Measurements from ENCODE around the gene PLD4.
"Not testable (repeated sequence)": the region's sequence is repeated elsewhere in the genome, so short reads cannot be mapped to it uniquely, and the experiment has no call there.

PLD4 gene

DNA sequence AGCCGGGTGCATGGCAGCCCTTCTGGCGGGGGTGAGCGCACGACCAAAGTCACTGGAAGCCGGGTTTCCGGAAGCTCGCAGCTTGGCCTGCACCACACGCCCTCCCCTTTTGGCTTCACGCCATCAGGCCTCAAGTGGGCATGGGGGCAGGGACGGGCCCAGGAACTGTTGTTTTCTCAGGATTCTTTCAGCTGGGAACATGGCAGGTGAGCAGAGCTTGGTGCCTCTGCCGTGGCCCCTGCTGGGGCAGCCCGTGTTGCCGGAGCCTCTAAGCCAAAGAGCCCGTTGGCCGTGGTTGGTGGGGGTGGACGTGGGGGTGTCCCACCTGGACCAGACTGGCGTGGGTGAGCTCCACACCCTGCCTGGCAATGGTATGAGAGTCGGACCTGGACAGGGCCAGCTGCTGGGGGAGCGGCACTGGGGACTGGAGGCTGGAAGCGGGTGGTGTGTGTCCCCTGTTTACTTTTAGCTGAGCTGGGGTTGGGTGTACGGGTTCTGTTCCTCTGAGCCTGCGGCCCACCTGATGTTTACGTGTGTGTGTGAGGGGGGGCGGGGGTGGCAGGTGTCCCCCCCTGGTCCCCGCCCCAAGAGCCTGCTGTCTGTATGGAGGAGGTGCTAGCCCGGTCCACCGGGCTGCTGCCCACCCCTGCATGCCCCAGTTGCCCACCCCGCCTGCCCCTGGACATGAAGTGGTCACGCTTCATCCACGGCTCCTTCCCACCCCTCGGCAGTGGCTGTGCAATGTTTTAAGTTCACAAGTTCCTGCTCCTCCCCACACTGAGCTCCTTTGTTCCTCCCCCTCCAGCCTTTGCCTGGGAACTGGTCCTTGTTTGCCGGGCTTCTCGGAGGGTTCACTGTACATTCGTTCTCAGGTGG, 28.7 kb upstream of the PLD4 start:
- DNase-seq (ENCODE audit: low read depth) = no peak
- Histone ChIP-seq H3K4me1 (ENCODE audit: control insufficient read depth, insufficient read depth, low read length) (peaks cover 19% of the 10 kb centered on the region), H3K9me3 (ENCODE audit: control insufficient read depth, low read length) (no peaks in the 10 kb centered on the region), H3K4me3 (ENCODE audit: low read length) (no peak overlapping the region), H3K9ac (ENCODE audit: low read length) (no peak overlapping the region), H3K36me3 (ENCODE audit: control insufficient read depth, insufficient read depth, low read length, severe bottlenecking) (peaks cover 5% of the 10 kb centered on the region), H3K27me3 (replicated peaks; ENCODE audit: control insufficient read depth, insufficient read depth, low read length) (no peaks in the 10 kb centered on the region)

DNA sequence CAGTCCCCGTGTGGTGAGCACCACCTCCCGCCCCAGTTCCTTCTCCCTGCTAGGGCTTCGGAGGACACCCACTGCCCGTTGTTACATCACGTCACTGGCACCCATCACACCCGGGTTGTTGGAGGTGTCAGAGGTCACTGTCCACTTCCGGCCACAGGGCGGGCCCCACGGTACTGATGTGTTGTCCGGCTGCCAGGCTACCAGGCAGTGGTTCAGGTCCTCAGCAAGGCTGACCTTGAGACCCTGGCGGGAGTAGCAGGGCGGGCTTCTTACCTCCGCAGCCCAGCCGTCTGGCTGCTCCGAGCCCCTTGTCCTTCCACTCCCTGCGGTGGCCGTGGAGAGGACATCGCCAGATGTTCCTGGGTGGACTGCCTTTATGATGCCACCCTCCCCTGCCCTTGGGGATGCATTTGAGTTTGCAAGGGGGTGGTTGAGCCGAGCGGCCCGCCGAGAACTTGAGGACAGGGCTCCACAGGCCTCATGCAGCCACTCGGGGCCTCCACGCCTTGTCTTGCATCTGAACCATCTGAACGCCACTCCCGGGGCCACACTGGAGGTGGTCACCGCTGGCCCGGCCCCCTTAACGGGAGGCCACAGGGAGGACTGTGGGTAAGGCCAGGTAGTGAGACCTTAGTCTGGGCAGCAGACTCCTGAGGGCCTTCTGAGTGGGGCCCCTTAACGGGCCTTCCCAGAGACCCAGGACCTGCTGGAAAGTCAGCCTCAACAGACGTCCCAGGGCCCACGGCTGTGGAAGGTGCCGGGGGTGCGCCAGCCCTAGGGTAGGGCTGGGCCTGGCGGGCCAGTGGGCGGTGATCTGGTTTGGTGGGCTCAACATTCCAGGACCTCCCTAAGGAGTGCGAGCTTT, 27.1 kb upstream of the PLD4 start:
- no peaks in the 10 kb centered on the region for H3K27me3 ChIP-seq (replicated peaks; ENCODE audit: control insufficient read depth, insufficient read depth, low read length)
- H3K9me3 ChIP-seq (ENCODE audit: control insufficient read depth, low read length) = no peaks in the 10 kb centered on the region
- H3K36me3 ChIP-seq (ENCODE audit: control insufficient read depth, insufficient read depth, low read length, severe bottlenecking) = peaks cover 5% of the 10 kb centered on the region
- no peak overlapping the region for H3K4me3 ChIP-seq (ENCODE audit: low read length)
- no peak for DNase-seq (ENCODE audit: low read depth)
- H3K4me1 ChIP-seq (ENCODE audit: control insufficient read depth, insufficient read depth, low read length) = peaks cover 19% of the 10 kb centered on the region
- H3K9ac ChIP-seq (ENCODE audit: low read length) = peak overlapping the region; percentile 29

DNA sequence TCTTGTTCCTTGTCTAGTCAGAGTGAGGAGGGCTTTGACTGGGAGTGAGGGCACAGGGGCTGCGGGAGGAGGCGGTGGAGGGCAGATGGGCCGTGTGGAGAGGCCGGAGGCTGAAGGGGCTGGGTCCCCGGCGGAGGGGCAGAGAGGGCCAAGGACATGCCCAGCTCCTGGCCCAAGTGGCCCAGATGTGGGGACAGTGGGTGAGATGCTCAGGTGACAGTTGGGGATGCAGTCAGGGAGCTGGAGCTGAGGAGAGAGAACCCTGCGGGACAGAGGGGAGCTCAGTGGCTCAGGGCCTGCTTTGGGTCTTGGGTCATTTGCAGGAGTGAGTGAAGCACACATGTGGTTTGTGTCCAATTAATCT, 26.5 kb upstream of the PLD4 start:
- Histone ChIP-seq H3K9me3 (ENCODE audit: control insufficient read depth, low read length) (no peaks in the 10 kb centered on the region), H3K4me3 (ENCODE audit: low read length) (no peak overlapping the region), H3K27me3 (replicated peaks; ENCODE audit: control insufficient read depth, insufficient read depth, low read length) (no peaks in the 10 kb centered on the region), H3K36me3 (ENCODE audit: control insufficient read depth, insufficient read depth, low read length, severe bottlenecking) (peaks cover 5% of the 10 kb centered on the region), H3K9ac (ENCODE audit: low read length) (no peak overlapping the region), H3K4me1 (ENCODE audit: control insufficient read depth, insufficient read depth, low read length) (peaks cover 19% of the 10 kb centered on the region)
- no peak for DNase-seq (ENCODE audit: low read depth)

DNA sequence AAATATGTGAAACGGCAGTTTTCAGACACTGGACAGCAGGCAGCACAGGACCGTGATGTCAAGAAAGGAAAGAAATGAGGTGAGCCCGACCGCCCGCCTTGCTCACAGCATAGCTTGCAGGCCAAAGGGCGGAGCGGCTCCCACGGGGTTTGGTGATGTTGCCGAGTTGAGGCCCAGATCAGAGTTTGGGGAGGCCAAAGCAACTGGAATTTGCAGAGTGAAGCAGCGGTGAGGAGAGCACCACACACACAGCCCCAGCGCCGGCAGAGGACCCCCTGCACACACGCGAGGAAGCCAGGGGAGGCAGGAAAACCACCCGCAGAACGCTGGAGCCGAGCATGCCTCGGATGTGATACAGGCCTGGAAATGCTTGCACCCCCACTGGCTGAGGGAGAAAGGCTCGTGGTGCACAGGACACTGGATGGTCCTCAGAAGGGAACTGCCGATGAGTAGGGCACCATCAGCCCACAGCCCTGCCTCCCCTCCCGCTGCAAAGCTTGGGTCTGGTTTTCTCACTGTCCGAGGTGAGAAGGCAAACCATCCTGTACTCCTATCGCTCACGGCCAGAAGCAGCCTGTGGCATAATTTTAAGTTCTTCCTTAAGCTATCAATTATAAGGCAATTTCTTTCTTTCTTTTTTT, 25.7 kb upstream of the PLD4 start:
- peaks cover 8% of the 10 kb centered on the region for H3K9me3 ChIP-seq (ENCODE audit: control insufficient read depth, low read length)
- H3K36me3 ChIP-seq (ENCODE audit: control insufficient read depth, insufficient read depth, low read length, severe bottlenecking) = peaks cover 5% of the 10 kb centered on the region
- H3K9ac ChIP-seq (ENCODE audit: low read length) = peak overlapping the region; percentile 72
- H3K4me1 ChIP-seq (ENCODE audit: control insufficient read depth, insufficient read depth, low read length) = peaks cover 19% of the 10 kb centered on the region
- H3K27me3 ChIP-seq (replicated peaks; ENCODE audit: control insufficient read depth, insufficient read depth, low read length) = peaks cover 1% of the 10 kb centered on the region
- no peak for DNase-seq (ENCODE audit: low read depth)
- peak overlapping the region; percentile 70 for H3K4me3 ChIP-seq (ENCODE audit: low read length)

DNA sequence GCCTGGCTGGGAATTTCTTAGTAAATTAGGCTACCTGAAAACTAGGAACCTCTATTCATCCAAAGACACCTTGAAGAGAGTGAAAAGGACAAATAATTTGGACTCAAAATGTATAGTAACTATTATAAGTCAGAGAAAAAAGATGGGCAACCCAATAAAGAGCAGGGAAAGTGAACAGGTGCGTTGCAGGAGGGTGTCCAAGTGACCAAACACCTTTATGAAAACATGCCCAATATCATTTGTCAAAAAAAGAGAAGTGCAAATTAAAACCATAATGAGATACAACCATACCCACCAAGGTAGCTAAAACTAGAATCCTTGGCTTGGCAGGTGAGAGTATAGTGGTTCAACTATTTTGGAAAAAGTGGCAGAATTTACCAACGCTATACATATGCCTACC, 24.9 kb upstream of the PLD4 start:
- Histone ChIP-seq H3K9ac (ENCODE audit: low read length) (no peak overlapping the region), H3K27me3 (replicated peaks; ENCODE audit: control insufficient read depth, insufficient read depth, low read length) (peaks cover 8% of the 10 kb centered on the region), H3K4me1 (ENCODE audit: control insufficient read depth, insufficient read depth, low read length) (peaks cover 19% of the 10 kb centered on the region), H3K36me3 (ENCODE audit: control insufficient read depth, insufficient read depth, low read length, severe bottlenecking) (no peaks in the 10 kb centered on the region), H3K9me3 (ENCODE audit: control insufficient read depth, low read length) (peaks cover 14% of the 10 kb centered on the region), H3K4me3 (ENCODE audit: low read length) (no peak overlapping the region)
- no peak for DNase-seq (ENCODE audit: low read depth)

DNA sequence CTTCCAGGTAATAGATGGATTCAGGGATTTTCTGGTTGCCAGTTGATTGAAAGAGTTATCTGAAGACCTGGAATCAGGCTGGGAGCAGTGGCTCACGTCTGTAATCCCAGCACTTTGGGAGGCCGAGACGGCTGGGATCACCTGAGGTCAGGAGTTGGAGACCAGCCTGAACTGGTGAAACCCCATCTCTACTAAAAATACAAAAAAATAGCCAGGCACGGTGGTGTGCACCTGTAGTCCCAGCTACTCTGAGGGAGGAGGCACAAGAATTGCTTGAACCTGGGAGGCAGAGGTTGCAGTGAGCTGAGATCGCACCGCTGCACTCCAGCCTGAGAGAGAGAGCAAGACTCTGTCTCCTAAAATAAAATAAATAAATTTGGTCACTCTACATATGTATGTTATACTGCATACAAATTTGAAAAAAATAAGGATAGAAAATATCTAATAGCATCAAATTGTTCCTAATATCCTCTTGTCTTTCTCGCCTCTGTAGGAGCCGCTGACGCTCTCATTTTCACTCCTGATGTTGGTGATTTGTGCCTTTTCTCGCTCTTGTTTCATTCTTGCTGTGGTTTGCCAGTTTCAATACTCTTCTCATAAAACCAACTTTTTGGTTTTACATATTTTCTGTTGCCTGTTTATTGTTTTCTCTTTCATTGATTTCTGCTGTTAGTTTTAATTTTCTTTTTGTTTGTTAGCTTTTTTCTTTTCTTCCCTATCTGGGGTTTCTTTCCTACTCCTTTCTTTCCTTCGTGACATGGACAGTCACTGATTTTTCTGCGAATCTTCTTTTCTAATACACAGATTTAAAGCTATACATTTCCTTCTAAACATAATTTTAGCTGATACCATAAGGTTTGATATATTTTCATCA, 23.8 kb upstream of the PLD4 start:
- no peak overlapping the region for H3K4me3 ChIP-seq (ENCODE audit: low read length)
- H3K9ac ChIP-seq (ENCODE audit: low read length) = no peak overlapping the region
- H3K27me3 ChIP-seq (replicated peaks; ENCODE audit: control insufficient read depth, insufficient read depth, low read length) = peaks cover 12% of the 10 kb centered on the region
- peaks cover 14% of the 10 kb centered on the region for H3K9me3 ChIP-seq (ENCODE audit: control insufficient read depth, low read length)
- H3K4me1 ChIP-seq (ENCODE audit: control insufficient read depth, insufficient read depth, low read length) = peaks cover 19% of the 10 kb centered on the region
- DNase-seq (ENCODE audit: low read depth) = no peak
- H3K36me3 ChIP-seq (ENCODE audit: control insufficient read depth, insufficient read depth, low read length, severe bottlenecking) = no peaks in the 10 kb centered on the region

DNA sequence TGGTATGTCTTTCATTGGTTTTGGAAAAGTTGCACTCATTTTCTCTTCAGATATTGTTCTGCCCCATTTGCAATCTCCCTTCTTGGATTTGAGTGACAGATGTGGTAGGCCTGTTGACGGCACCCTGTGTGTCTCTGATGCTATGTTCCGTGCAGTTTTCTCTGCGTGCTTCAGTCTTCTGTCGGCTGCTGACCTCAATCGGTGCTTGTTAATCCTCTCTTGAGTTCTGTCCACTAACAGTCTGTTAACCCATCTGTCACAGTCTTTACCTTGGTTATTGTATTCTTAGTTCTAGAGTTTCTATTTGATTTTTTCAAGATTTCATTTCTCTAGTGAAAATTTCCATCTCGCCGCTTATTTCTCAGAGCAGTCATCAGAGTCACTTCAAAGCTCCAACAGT, 20.7 kb upstream of the PLD4 start:
- DNase-seq (ENCODE audit: low read depth) = no peak
- Histone ChIP-seq H3K36me3 (ENCODE audit: control insufficient read depth, insufficient read depth, low read length, severe bottlenecking) (no peaks in the 10 kb centered on the region), H3K4me3 (ENCODE audit: low read length) (no peak overlapping the region), H3K27me3 (replicated peaks; ENCODE audit: control insufficient read depth, insufficient read depth, low read length) (peaks cover 29% of the 10 kb centered on the region), H3K9me3 (ENCODE audit: control insufficient read depth, low read length) (peaks cover 23% of the 10 kb centered on the region), H3K4me1 (ENCODE audit: control insufficient read depth, insufficient read depth, low read length) (peaks cover 4% of the 10 kb centered on the region), H3K9ac (ENCODE audit: low read length) (no peak overlapping the region)

DNA sequence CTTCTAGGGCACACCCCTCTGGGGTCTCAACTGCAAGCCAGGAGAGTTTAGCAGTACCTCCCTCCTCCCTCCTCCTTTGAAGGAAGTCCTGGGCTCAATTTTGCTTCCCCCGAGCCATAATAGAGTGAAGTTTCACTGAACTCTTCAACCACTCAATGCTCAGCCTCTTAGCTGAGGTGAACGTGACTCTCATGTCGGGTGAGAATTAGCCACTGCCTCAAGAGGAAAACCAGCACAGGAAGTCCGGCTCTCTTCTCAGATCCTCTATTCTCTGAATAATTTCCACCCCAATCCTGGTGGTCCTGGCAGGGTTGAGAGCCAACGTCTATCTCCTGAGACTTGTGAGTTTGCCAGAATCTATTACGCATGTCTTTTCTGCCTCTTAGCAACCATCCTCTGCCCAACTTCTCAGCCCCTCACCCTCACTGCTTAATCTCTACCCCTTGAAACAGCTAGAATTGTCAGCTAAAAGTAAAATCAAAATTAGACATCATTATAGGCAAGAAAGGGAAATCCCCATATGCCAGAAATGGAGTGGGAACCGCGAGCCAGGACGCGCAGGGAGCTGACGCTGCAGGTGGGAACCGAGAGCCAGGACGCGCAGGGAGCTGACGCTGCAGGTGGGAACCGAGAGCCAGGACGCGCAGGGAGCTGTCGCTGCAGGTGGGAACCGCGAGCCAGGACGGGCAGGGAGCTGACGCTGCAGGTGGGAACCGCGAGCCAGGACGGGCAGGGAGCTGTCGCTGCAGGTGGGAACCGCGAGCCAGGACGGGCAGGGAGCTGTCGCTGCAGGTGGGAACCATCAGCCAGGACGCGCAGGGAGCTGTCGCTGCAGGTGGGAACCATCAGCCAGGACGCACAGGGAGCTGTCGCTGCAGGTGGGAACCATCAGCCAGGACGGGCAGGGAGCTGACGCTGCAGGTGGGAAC, 19.8 kb upstream of the PLD4 start:
- Histone ChIP-seq H3K27me3 (replicated peaks; ENCODE audit: control insufficient read depth, insufficient read depth, low read length) (peaks cover 31% of the 10 kb centered on the region), H3K9me3 (ENCODE audit: control insufficient read depth, low read length) (peaks cover 23% of the 10 kb centered on the region)
- H3K4me1 ChIP-seq (ENCODE audit: control insufficient read depth, insufficient read depth, low read length); DNase-seq (ENCODE audit: low read depth); H3K36me3 ChIP-seq (ENCODE audit: control insufficient read depth, insufficient read depth, low read length, severe bottlenecking); H3K4me3 ChIP-seq (ENCODE audit: low read length); H3K9ac ChIP-seq (ENCODE audit: low read length): not testable (repeated sequence)

DNA sequence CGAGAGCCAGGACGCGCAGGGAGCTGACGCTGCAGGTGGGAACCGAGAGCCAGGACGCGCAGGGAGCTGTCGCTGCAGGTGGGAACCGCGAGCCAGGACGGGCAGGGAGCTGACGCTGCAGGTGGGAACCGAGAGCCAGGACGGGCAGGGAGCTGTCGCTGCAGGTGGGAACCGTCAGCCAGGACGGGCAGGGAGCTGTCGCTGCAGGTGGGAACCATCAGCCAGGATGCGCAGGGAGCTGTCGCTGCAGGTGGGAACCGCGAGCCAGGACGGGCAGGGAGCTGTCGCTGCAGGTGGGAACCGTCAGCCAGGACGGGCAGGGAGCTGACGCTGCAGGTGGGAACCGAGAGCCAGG, 19.1 kb upstream of the PLD4 start:
- DNase-seq (ENCODE audit: low read depth); H3K9ac ChIP-seq (ENCODE audit: low read length); H3K4me1 ChIP-seq (ENCODE audit: control insufficient read depth, insufficient read depth, low read length); H3K36me3 ChIP-seq (ENCODE audit: control insufficient read depth, insufficient read depth, low read length, severe bottlenecking); H3K4me3 ChIP-seq (ENCODE audit: low read length): not testable (repeated sequence)
- Histone ChIP-seq H3K27me3 (replicated peaks; ENCODE audit: control insufficient read depth, insufficient read depth, low read length) (peaks cover 34% of the 10 kb centered on the region), H3K9me3 (ENCODE audit: control insufficient read depth, low read length) (peaks cover 23% of the 10 kb centered on the region)

DNA sequence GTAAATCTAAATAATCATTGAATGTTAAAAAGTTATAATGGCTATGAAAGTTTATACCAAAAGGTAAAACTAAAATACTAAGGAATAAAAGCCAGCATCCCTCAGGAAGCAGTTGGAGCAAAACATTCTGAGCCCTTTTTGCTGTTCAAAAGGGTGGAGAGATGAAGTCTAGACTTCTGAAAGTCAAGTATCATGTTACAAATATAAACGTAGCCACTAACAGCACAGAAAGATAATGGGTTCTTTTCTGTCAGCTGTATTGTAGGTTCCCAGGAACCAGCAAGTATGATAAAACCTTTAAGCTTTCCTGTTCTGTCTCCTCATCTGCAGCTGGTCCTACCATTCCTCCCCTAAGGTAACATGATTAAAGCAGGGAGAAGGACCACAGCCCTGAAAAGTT, 16.4 kb upstream of the PLD4 start:
- Histone ChIP-seq H3K36me3 (ENCODE audit: control insufficient read depth, insufficient read depth, low read length, severe bottlenecking) (no peaks in the 10 kb centered on the region), H3K9ac (ENCODE audit: low read length) (no peak overlapping the region), H3K4me3 (ENCODE audit: low read length) (no peak overlapping the region), H3K27me3 (replicated peaks; ENCODE audit: control insufficient read depth, insufficient read depth, low read length) (peaks cover 34% of the 10 kb centered on the region), H3K4me1 (ENCODE audit: control insufficient read depth, insufficient read depth, low read length) (no peaks in the 10 kb centered on the region), H3K9me3 (ENCODE audit: control insufficient read depth, low read length) (peaks cover 35% of the 10 kb centered on the region)
- DNase-seq (ENCODE audit: low read depth) = peak; percentile 43
